PC-3 (cell line): ENCODE measurements around the gene UBXN10. TPM values are rescaled to one million over a fixed set of nuclear protein-coding genes. Genes with fewer than 3 reads are reported as not detected.
A peak's percentile ranks its signal among the peaks of the same experiment; 100 is the strongest.

Experiments used
- ATAC-seq: fragments of 200-7000 bp; cut with Tn5 transposase; 2 replicates; pipeline ENCODE4 v1.9.1; 2020; ENCODE audit warnings: mild to moderate bottlenecking, moderate library complexity
- BruUV-seq: library from RNA; stranded (reverse); fragments of 400-500 nt; replicated peaks from 2 replicates; lab custom pipeline; 2021; lab: Mats Ljungman, UMichigan
- CTCF ChIA-PET: fragments of 300-600 bp; sonication (Branson Sonifier 250); formaldehyde crosslinking; loops from one replicate; lab custom pipeline; 2022; ENCODE audit warnings: antibody characterized with exemption; lab: Charles Lee
- POLR2A ChIA-PET: fragments of 300-600 bp; sonication (Branson Sonifier 250); formaldehyde crosslinking; loops from one replicate; lab custom pipeline; 2022; ENCODE audit warnings: antibody characterized with exemption; ENCODE audit not compliant: unreplicated experiment; lab: Charles Lee
- DNase-seq: peaks from one replicate; pipeline ENCODE4 v3.0.0-alpha.2; 2015
- H2AFZ ChIP-seq: fragments of 300-600 bp; sonication (generic); 2 replicates; pipeline ENCODE4 v1.6.0; 2016; ENCODE audit warnings: antibody characterized with exemption, low read length
- H3F3A ChIP-seq: fragments of 300-600 bp; sonication (generic); one replicate; pipeline ENCODE4 v1.6.0; 2017; ENCODE audit warnings: antibody characterized with exemption, low read length, control low read depth, mild to moderate bottlenecking; ENCODE audit not compliant: unreplicated experiment
- H3K27ac ChIP-seq: fragments of 300-600 bp; sonication (generic); 2 replicates; pipeline ENCODE4 v1.5.1; 2016; ENCODE audit warnings: mild to moderate bottlenecking, low read length
- H3K27me3 ChIP-seq: fragments of 300-600 bp; sonication (generic); 2 replicates; pipeline ENCODE4 v1.6.1; 2016; ENCODE audit warnings: low read length, mixed read lengths
- H3K36me3 ChIP-seq: fragments of 300-600 bp; sonication (generic); 2 replicates; pipeline ENCODE4 v1.6.1; 2016; ENCODE audit warnings: low read depth, mixed run types, low read length, mixed read lengths
- H3K4me1 ChIP-seq: fragments of 300-600 bp; sonication (generic); 2 replicates; pipeline ENCODE4 v1.5.1; 2016; ENCODE audit warnings: low read length; ENCODE audit not compliant: insufficient read depth
- H3K4me2 ChIP-seq: fragments of 300-600 bp; sonication (generic); 2 replicates; pipeline ENCODE4 v1.6.0; 2016; ENCODE audit warnings: low read length
- H3K4me3 ChIP-seq: fragments of 300-600 bp; sonication (generic); 2 replicates; pipeline ENCODE4 v1.5.1; 2016; ENCODE audit warnings: mild to moderate bottlenecking, low read length, mixed read lengths
- H3K79me2 ChIP-seq: fragments of 300-600 bp; sonication (generic); 2 replicates; pipeline ENCODE4 v1.6.1; 2017; ENCODE audit warnings: low read length, mixed read lengths
- H3K9ac ChIP-seq: fragments of 300-600 bp; sonication (generic); 2 replicates; pipeline ENCODE4 v1.6.0; 2016; ENCODE audit warnings: mild to moderate bottlenecking, low read length
- H3K9me2 ChIP-seq: fragments of 300-600 bp; sonication (generic); replicated peaks from 2 replicates; pipeline ENCODE4 v1.6.1; 2016; ENCODE audit warnings: mixed run types, low read length, mixed read lengths
- H3K9me3 ChIP-seq: fragments of 300-600 bp; sonication (generic); 2 replicates; pipeline ENCODE4 v1.6.1; 2016; ENCODE audit warnings: low read length, mixed read lengths
- H4K20me1 ChIP-seq: fragments of 300-600 bp; sonication (generic); 2 replicates; pipeline ENCODE4 v1.6.1; 2016; ENCODE audit warnings: low read length, mixed read lengths
- CTCF ChIP-seq: fragments of 300-600 bp; sonication (generic); conservative IDR thresholded peaks from 2 replicates; pipeline ENCODE4 v1.5.1; 2017; ENCODE audit warnings: antibody characterized with exemption, low read depth, mild to moderate bottlenecking, low read length
- EZH2 ChIP-seq: fragments of 300-600 bp; sonication (generic); IDR thresholded peaks from one replicate; pipeline ENCODE4 v1.6.1; 2017; ENCODE audit warnings: antibody characterized with exemption, mild to moderate bottlenecking, low read length; ENCODE audit not compliant: unreplicated experiment
- EZH2phosphoT487 ChIP-seq: fragments of 300-600 bp; sonication (generic); IDR thresholded peaks from 2 replicates; pipeline ENCODE4 v1.6.1; 2018; ENCODE audit warnings: mild to moderate bottlenecking, antibody characterized with exemption, low read length, borderline replicate concordance
- intact Hi-C: fragments of 100-400 bp; cut with micrococcal nuclease; formaldehyde crosslinking; loops from 2 replicates; pipeline ENCODE4 v1.9.0; 2023
- total RNA-seq: library from RNA; depleted of rRNA; stranded (reverse); fragments of >200 nt; gene quantifications from 2 replicates; pipeline ENCODE4 v1.2.3, GENCODE V29; 2014

UBXN10 gene
- total RNA-seq, 1 experiment from 2014 or later = not detected

- no peak overlapping the region for H3K4me3 ChIP-seq
- no peaks in the 10 kb centered on the region for H3K36me3 ChIP-seq
- CTCF ChIA-PET = no interaction called here
- no TSS peak for BruUV-seq
- H2AFZ ChIP-seq = no peak overlapping the region
- DNase-seq (no peak), ATAC-seq (no peak)
- H3F3A ChIP-seq = no peaks in the 10 kb centered on the region
- peak overlapping the region; percentile 45 for H3K4me2 ChIP-seq
- H3K9me3 ChIP-seq = no peaks in the 10 kb centered on the region
- POLR2A ChIA-PET = no interaction called here
- intact Hi-C loops = loop anchor here (1.0 kb wide), 1 partner anchor 13 kb away; no protein-coding TSS in a partner anchor
- H4K20me1 ChIP-seq = no peaks in the 10 kb centered on the region
- no peaks in the 10 kb centered on the region for H3K27me3 ChIP-seq
- TF ChIP-seq CTCF = no peak
- TF ChIP-seq EZH2 = no peak
- no peak for TF ChIP-seq EZH2phosphoT487
- no peaks in the 10 kb centered on the region for H3K9me2 ChIP-seq
- H3K79me2 ChIP-seq = no peaks in the 10 kb centered on the region
- H3K9ac ChIP-seq = no peak overlapping the region
- peak overlapping the region; percentile 36 for H3K27ac ChIP-seq
- H3K4me1 ChIP-seq = peaks cover 46% of the 10 kb centered on the region
These were observed 12.4 kb downstream of the UBXN10 start for GRCh38 chr1:20198296-20198695.

- Histone ChIP-seq H3K4me2 (0 out of 2 replicates have a peak overlapping the region, but pooled peaks have one; percentile 45), H3K27ac (peak overlapping the region; percentile 36; the same call in 1 of the 2 replicates), H3K4me1 (peaks cover 46% of the 10 kb centered on the region), H3K27me3 (no peaks in the 10 kb centered on the region), H3K4me3 (no peak overlapping the region), H3K36me3 (no peaks in the 10 kb centered on the region), H3K9ac (no peak overlapping the region), H3F3A (no peaks in the 10 kb centered on the region), H4K20me1 (no peaks in the 10 kb centered on the region), H3K79me2 (no peaks in the 10 kb centered on the region), H3K9me3 (no peaks in the 10 kb centered on the region), H3K9me2 (no peaks in the 10 kb centered on the region), H2AFZ (no peak overlapping the region)
- intact Hi-C loops = loop anchor here (1.0 kb wide), 1 partner anchor 12 kb away; no protein-coding TSS in a partner anchor
- TF ChIP-seq EZH2phosphoT487 = no peak
- TF ChIP-seq CTCF = no peak
- TF ChIP-seq EZH2 = no peak
- no peak for DNase-seq
- BruUV-seq = no TSS peak
- ChIA-PET CTCF (interaction anchor here (1.0 kb wide), 1 partner anchor 14 kb away, joined by 12 read pairs; no protein-coding TSS in a partner anchor), POLR2A (no interaction called here)
- ATAC-seq = no peak
These were observed 13.0 kb downstream of the UBXN10 start for GRCh38 chr1:20198918-20199317.

GRCh38 chr1:20199403-20199802 lies 13.5 kb downstream of the UBXN10 start:
- POLR2A ChIA-PET = no interaction called here
- CTCF ChIA-PET = interaction anchor here (1.0 kb wide), 1 partner anchor 13 kb away, joined by 12 read pairs; no protein-coding TSS in a partner anchor
- Histone ChIP-seq H2AFZ (no peak overlapping the region), H3K9ac (no peak overlapping the region), H3K27me3 (no peaks in the 10 kb centered on the region), H3K36me3 (no peaks in the 10 kb centered on the region), H3K9me2 (no peaks in the 10 kb centered on the region), H3K4me2 (no peak overlapping the region), H3K4me1 (peaks cover 42% of the 10 kb centered on the region), H3F3A (no peaks in the 10 kb centered on the region), H3K27ac (no peak overlapping the region), H4K20me1 (no peaks in the 10 kb centered on the region), H3K4me3 (no peak overlapping the region), H3K79me2 (no peaks in the 10 kb centered on the region), H3K9me3 (no peaks in the 10 kb centered on the region)
- DNase-seq (peak; percentile 76), ATAC-seq (peak; percentile 72)
- BruUV-seq = no TSS peak
- no peak for TF ChIP-seq CTCF
- TF ChIP-seq EZH2 = no peak
- TF ChIP-seq EZH2phosphoT487 = no peak
- intact Hi-C loops = no loop called here
